H1 (cell line): ENCODE measurements around the gene GZMM. TPM values are rescaled to one million over a fixed set of nuclear protein-coding genes. Genes with fewer than 3 reads are reported as not detected.

ENCODE experiments used
- CTCF ChIA-PET: fragments of 300-600 bp; sonication (Branson Sonifier 250); formaldehyde crosslinking; loops from one replicate; lab custom pipeline; 2021; ENCODE audit not compliant: partially characterized antibody; lab: Charles Lee
- POLR2A ChIA-PET: fragments of 300-600 bp; sonication (Branson Sonifier 250); formaldehyde crosslinking; loops from one replicate; lab custom pipeline; 2021; ENCODE audit warnings: inconsistent platforms; ENCODE audit not compliant: partially characterized antibody; lab: Charles Lee
- DNase-seq, 2 experiments: peaks; one replicate each; pipeline versions ENCODE4 v3.0.0 to v3.0.0-alpha.2; 2010 to 2022; ENCODE audit warnings: low spot score in 2 of 2, low read depth in 1 of 2, mixed read lengths in 1 of 2
- FAIRE-seq: peaks from 2 replicates; lab custom pipeline; 2011; peaks lifted over from hg19 to GRCh38; lab: Jason Lieb, UNC
- H2AFZ ChIP-seq: 2 replicates; pipeline ENCODE4 v1.8.1; 2012; ENCODE audit warnings: low read length, inconsistent platforms
- H2AK5ac ChIP-seq: 2 replicates; pipeline ENCODE4 v1.6.1; 2013; ENCODE audit warnings: low read depth, low read length
- H2BK120ac ChIP-seq: replicated peaks from 2 replicates; pipeline ENCODE3; 2013; ENCODE audit warnings: low read depth, low read length, inconsistent platforms
- H2BK12ac ChIP-seq: 2 replicates; pipeline ENCODE4 v1.6.1; 2013; ENCODE audit warnings: low read depth, low read length
- H2BK15ac ChIP-seq: 2 replicates; pipeline ENCODE4 v1.6.1; 2013; ENCODE audit warnings: low read length
- H2BK20ac ChIP-seq: 2 replicates; pipeline ENCODE4 v1.6.1; 2013; ENCODE audit warnings: low read length
- H2BK5ac ChIP-seq: 2 replicates; pipeline ENCODE4 v1.6.1; 2013; ENCODE audit warnings: low read depth, low read length
- H3K14ac ChIP-seq: 2 replicates; pipeline ENCODE4 v1.6.1; 2013; ENCODE audit warnings: inconsistent platforms; ENCODE audit not compliant: insufficient read length
- H3K18ac ChIP-seq: 2 replicates; pipeline ENCODE4 v1.6.1; 2013; ENCODE audit warnings: low read length; ENCODE audit errors: extremely low read depth
- H3K23ac ChIP-seq: 2 replicates; pipeline ENCODE4 v1.6.1; 2013; ENCODE audit warnings: inconsistent platforms; ENCODE audit not compliant: insufficient read length
- H3K23me2 ChIP-seq: 2 replicates; pipeline ENCODE4 v1.6.1; 2013; ENCODE audit warnings: low read depth, low read length
- H3K27ac ChIP-seq: 2 replicates; pipeline ENCODE4 v1.6.1; 2011; ENCODE audit warnings: low read depth, low read length, inconsistent platforms
- H3K27me3 ChIP-seq, 4 experiments: replicated peaks in 1 of 4; 1 replicate in 1 of 4; 2 replicates in 3 of 4; pipeline versions ENCODE4 v1.6.1 to v1.8.1; 2011 to 2013; ENCODE audit warnings: low read length in 3 of 4, mild to moderate bottlenecking in 3 of 4, inconsistent platforms in 2 of 4, mixed read lengths in 2 of 4, moderate library complexity in 1 of 4; ENCODE audit not compliant: control insufficient read depth in 3 of 4, insufficient read depth in 3 of 4; ENCODE audit errors: extremely low read depth in 1 of 4
- H3K36me3 ChIP-seq, 4 experiments: 2 replicates each; pipeline versions ENCODE4 v1.6.1 to v1.8.1; 2011 to 2013; ENCODE audit warnings: mild to moderate bottlenecking in 4 of 4, low read length in 3 of 4, moderate library complexity in 2 of 4, control low read depth in 1 of 4, inconsistent platforms in 1 of 4; ENCODE audit not compliant: insufficient read depth in 4 of 4, control insufficient read depth in 2 of 4
- H3K4ac ChIP-seq: replicated peaks from 2 replicates; pipeline ENCODE3; 2013; ENCODE audit warnings: low read length, low read depth, mixed read lengths, inconsistent platforms; ENCODE audit not compliant: insufficient read length
- H3K4me1 ChIP-seq, 4 experiments: replicated peaks in 1 of 4; 1 replicate in 1 of 4; 2 replicates in 3 of 4; pipeline versions ENCODE4 v1.6.1 to v1.8.1; 2011 to 2013; ENCODE audit warnings: low read length in 3 of 4, inconsistent platforms in 2 of 4, mixed read lengths in 1 of 4; ENCODE audit not compliant: insufficient read depth in 4 of 4, control insufficient read depth in 3 of 4
- H3K4me2 ChIP-seq, 2 experiments: 2 replicates each; pipeline versions ENCODE4 v1.6.1 to v1.8.1; 2011 to 2013; ENCODE audit warnings: low read depth in 2 of 2, low read length in 2 of 2, control low read depth in 1 of 2, inconsistent platforms in 1 of 2, mild to moderate bottlenecking in 1 of 2; ENCODE audit not compliant: insufficient read depth in 1 of 2
- H3K4me3 ChIP-seq, 4 experiments: fragments of 200-600, 300-600 bp in 1 of 4; sonication (generic), shearing (Covaris generic), sonication (Bioruptor Twin) in 1 of 4; 2 replicates each; pipeline versions ENCODE4 v1.5.1 to v1.8.1; 2011 to 2016; ENCODE audit warnings: low read length in 4 of 4, low read depth in 3 of 4, control low read depth in 2 of 4, inconsistent platforms in 2 of 4, mild to moderate bottlenecking in 2 of 4, mixed read lengths in 1 of 4, moderate library complexity in 1 of 4; ENCODE audit not compliant: insufficient read depth in 2 of 4; ENCODE audit errors: extremely low read depth in 1 of 4
- H3K56ac ChIP-seq: replicated peaks from 2 replicates; pipeline ENCODE3; 2013; ENCODE audit warnings: low read depth, mild to moderate bottlenecking, mixed read lengths, low read length, inconsistent platforms; ENCODE audit not compliant: insufficient read length
- H3K79me1 ChIP-seq: 2 replicates; pipeline ENCODE4 v1.6.1; 2013; ENCODE audit warnings: low read depth, low read length, control low read depth
- H3K79me2 ChIP-seq, 2 experiments: 2 replicates each; pipeline versions ENCODE4 v1.6.1 to v1.8.1; 2012 to 2013; ENCODE audit warnings: low read length in 2 of 2, mild to moderate bottlenecking in 2 of 2, inconsistent platforms in 1 of 2; ENCODE audit not compliant: insufficient read depth in 2 of 2, control insufficient read depth in 1 of 2
- H3K9ac ChIP-seq, 4 experiments: replicated peaks in 1 of 4; 1 replicate in 1 of 4; 2 replicates in 3 of 4; pipeline versions ENCODE4 v1.6.1 to v1.8.1; 2011 to 2013; ENCODE audit warnings: low read depth in 3 of 4, low read length in 3 of 4, control low read depth in 2 of 4, mild to moderate bottlenecking in 2 of 4, moderate library complexity in 2 of 4, inconsistent platforms in 1 of 4; ENCODE audit errors: extremely low read depth in 1 of 4
- H3K9me3 ChIP-seq, 2 experiments: 2 replicates each; pipeline versions ENCODE4 v1.6.1 to v1.8.1; 2012 to 2013; ENCODE audit warnings: mild to moderate bottlenecking in 2 of 2, moderate library complexity in 2 of 2, control low read depth in 1 of 2, inconsistent platforms in 1 of 2, low read depth in 1 of 2, low read length in 1 of 2, mixed read lengths in 1 of 2; ENCODE audit not compliant: insufficient read depth in 2 of 2
- H4K20me1 ChIP-seq, 2 experiments: replicated peaks in 1 of 2; 2 replicates each; pipeline versions ENCODE3 to v1.8.1; 2011 to 2013; ENCODE audit warnings: inconsistent platforms in 2 of 2, low read length in 2 of 2, mild to moderate bottlenecking in 1 of 2; ENCODE audit not compliant: insufficient read depth in 2 of 2, control insufficient read depth in 1 of 2
- H4K5ac ChIP-seq: 2 replicates; pipeline ENCODE4 v1.6.1; 2013; ENCODE audit warnings: low read length, low read depth, mixed read lengths, inconsistent platforms; ENCODE audit not compliant: insufficient read length
- H4K8ac ChIP-seq: 2 replicates; pipeline ENCODE4 v1.8.0; 2013; ENCODE audit warnings: mild to moderate bottlenecking, moderate library complexity, low read length, inconsistent platforms; ENCODE audit not compliant: insufficient read depth; ENCODE audit errors: extremely low read depth
- H4K91ac ChIP-seq: replicated peaks from 2 replicates; pipeline ENCODE3; 2013; ENCODE audit warnings: low read length, mixed read lengths, inconsistent platforms; ENCODE audit not compliant: insufficient read length
- EZH2 ChIP-seq: fragments of 200-600 bp; sonication (generic); IDR thresholded peaks from 2 replicates; pipeline ENCODE4 v1.7.1; 2012; ENCODE audit warnings: low read depth, mild to moderate bottlenecking, moderate library complexity, low read length, inconsistent platforms; ENCODE audit not compliant: severe bottlenecking
- JUN ChIP-seq: IDR thresholded peaks from 2 replicates; pipeline ENCODE4 v1.6.1; 2011; ENCODE audit warnings: low read depth, mild to moderate bottlenecking, improper control_type of control experiment, low read length
- KDM5A ChIP-seq: fragments of 200-600 bp; IDR thresholded peaks from 2 replicates; pipeline ENCODE4 v1.7.1; 2012; ENCODE audit warnings: mild to moderate bottlenecking, low read length, inconsistent platforms, mixed read lengths
- NRF1 ChIP-seq: IDR thresholded peaks from 2 replicates; pipeline ENCODE4 v1.6.1; 2011; ENCODE audit warnings: mild to moderate bottlenecking, low read depth, low read length, improper control_type of control experiment
- POLR2A ChIP-seq, 2 experiments: IDR thresholded peaks; 1 replicate in 1 of 2; 2 replicates in 1 of 2; pipeline ENCODE4 v1.6.1; 2011; ENCODE audit warnings: low read depth in 2 of 2, low read length in 2 of 2, mild to moderate bottlenecking in 2 of 2; ENCODE audit errors: control extremely low read depth in 1 of 2
- POU5F1 ChIP-seq: IDR thresholded peaks from 2 replicates; pipeline ENCODE4 v1.6.1; 2011; ENCODE audit warnings: low read depth, mild to moderate bottlenecking, low read length, moderate library complexity
- RAD21 ChIP-seq, 2 experiments: IDR thresholded peaks in 1 of 2; conservative IDR thresholded peaks in 1 of 2; 2 replicates each; pipeline ENCODE4 v1.6.1; 2011; ENCODE audit warnings: low read depth in 2 of 2, low read length in 2 of 2, improper control_type of control experiment in 1 of 2, inconsistent platforms in 1 of 2, mild to moderate bottlenecking in 1 of 2, moderate library complexity in 1 of 2
- SIRT6 ChIP-seq: IDR thresholded peaks from one replicate; pipeline ENCODE4 v1.7.1; 2012; ENCODE audit warnings: low read length, inconsistent platforms
- SP1 ChIP-seq: IDR thresholded peaks from 2 replicates; pipeline ENCODE4 v1.6.1; 2011; ENCODE audit warnings: low read depth, low read length
- SP2 ChIP-seq: IDR thresholded peaks from 2 replicates; pipeline ENCODE4 v1.6.1; 2012; ENCODE audit warnings: mild to moderate bottlenecking, low read length, inconsistent platforms
- YY1 ChIP-seq: IDR thresholded peaks from 2 replicates; pipeline ENCODE4 v1.6.1; 2011; ENCODE audit warnings: low read depth, mild to moderate bottlenecking, low read length
- WGBS, 2 experiments: shearing (Covaris generic) in 1 of 2; methylation state at CpG; one replicate each; pipeline versions ENCODE4 v1.1.6 to v1.1.7; 2013 to 2015; ENCODE audit warnings: low lambda C conversion rate in 2 of 2, mixed read lengths in 2 of 2, inconsistent platforms in 1 of 2, low coverage in 1 of 2, missing lambda C conversion rate in 1 of 2; ENCODE audit not compliant: insufficient replicate concordance in 2 of 2, insufficient coverage in 1 of 2, insufficient read length in 1 of 2; ENCODE audit errors: extremely low coverage in 1 of 2, missing lambda C conversion rate in 1 of 2; 5-methylcytosine and 5-hydroxymethylcytosine counted together
- polyA plus RNA-seq, 7 experiments: library from polyadenylated mRNA; depleted of rRNA in 3 of 7; stranded (reverse) in 5 of 7; unstranded in 2 of 7; fragments of >200 nt in 5 of 7; fragments of 200-250 nt in 2 of 7; gene quantifications; 1 replicate in 5 of 7; 2 replicates in 1 of 7; 4 replicates in 1 of 7; pipeline versions ENCODE4 v1.2.1 to v1.2.3, GENCODE V29; 2011 to 2013; ENCODE audit warnings: missing spikeins in 2 of 7, mixed read lengths in 2 of 7
- total RNA-seq: library from RNA; stranded (reverse); fragmentation: NEBNext Ultra II Directional; extraction: Animal tissue kit (Norgen Biotek cat#: 25700); gene quantifications from 2 replicates; pipeline ENCODE4 v1.2.1, GENCODE V29; 2021
- TF ChIP-seq, protein P1 (sequence below), 3 experiments: IDR thresholded peaks; 1 replicate in 2 of 3; 2 replicates in 1 of 3; pipeline versions ENCODE4 v1.5.1 to v1.6.1; 2011; ENCODE audit warnings: low read length in 3 of 3, mild to moderate bottlenecking in 3 of 3, inconsistent platforms in 2 of 3, low read depth in 1 of 3, moderate library complexity in 1 of 3; ENCODE audit not compliant: insufficient read depth in 1 of 3; ENCODE audit errors: control extremely low read depth in 1 of 3

GZMM gene
- total and polyA plus RNA-seq, 2 of the 8 experiments (the other 6 are each of a cell fraction or from before 2014, with no cell fraction given), result 0.09 to 0.32 TPM

DNA sequence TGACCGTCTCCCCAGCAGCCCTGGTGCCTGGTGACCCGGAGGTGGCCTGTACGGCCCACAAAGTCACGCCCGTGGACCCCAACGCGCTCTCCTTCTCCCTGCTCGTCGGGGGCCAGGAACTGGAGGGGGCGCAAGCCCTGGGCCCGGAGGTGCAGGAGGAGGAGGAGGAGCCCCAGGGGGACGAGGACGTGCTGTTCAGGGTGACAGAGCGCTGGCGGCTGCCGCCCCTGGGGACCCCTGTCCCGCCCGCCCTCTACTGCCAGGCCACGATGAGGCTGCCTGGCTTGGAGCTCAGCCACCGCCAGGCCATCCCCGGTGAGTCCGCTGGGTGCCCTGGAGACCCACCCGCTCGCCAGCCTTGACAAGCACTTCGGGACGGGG lies 45.4 kb upstream of the GZMM start:
- H4K5ac ChIP-seq, result no peak overlapping the region
- H2BK12ac ChIP-seq, result peak overlapping the region; percentile 17; the same call in 1 of the 2 replicates
- no peak overlapping the region for H2BK20ac ChIP-seq
- DNase-seq (no peak), FAIRE-seq (no peak)
- no peak overlapping the region for H2AFZ ChIP-seq
- no peak overlapping the region for H3K56ac ChIP-seq
- no peak overlapping the region for H2BK15ac ChIP-seq
- H4K20me1 ChIP-seq, result peaks cover 0 to 7% of the 10 kb centered on the region in 2 experiments
- H3K4me3 ChIP-seq, result peak overlapping the region; percentile 31 to 74 (median 50); a peak in 5 of 8 replicates
- CTCF ChIA-PET, result interaction anchor here (0.6 to 1.5 kb wide), 5 partner anchors 8 to 209 kb away, joined by 3 to 15 read pairs (median 6); partner anchors contain the start of gene TPGS1
- H3K23me2 ChIP-seq, result peaks cover 10% of the 10 kb centered on the region; the same call in 1 of the 2 replicates
- peaks cover 0 to 3% (median 0%) of the 10 kb centered on the region in 4 experiments; a peak in 1 of 8 replicates for H3K36me3 ChIP-seq
- H4K91ac ChIP-seq, result no peak overlapping the region
- peak overlapping the region; percentile 60 for H3K18ac ChIP-seq
- WGBS, 2 experiments, result 41% methylated on average over 11 of the region's 26 CpGs; no CpG with 5 or more reads in 1 of the 2 experiments
- H3K4ac ChIP-seq, result no peak overlapping the region
- H3K27ac ChIP-seq, result no peak overlapping the region
- H4K8ac ChIP-seq, result peak overlapping the region; percentile 68
- no peak overlapping the region for H2BK5ac ChIP-seq
- peaks cover 0 to 13% (median 8%) of the 10 kb centered on the region in 4 experiments; a peak in 5 of 7 replicates for H3K4me1 ChIP-seq
- no peak overlapping the region for H3K23ac ChIP-seq
- H3K9me3 ChIP-seq, result no peaks in the 10 kb centered on the region
- H3K14ac ChIP-seq, result no peak overlapping the region
- H3K79me2 ChIP-seq, result no peaks in the 10 kb centered on the region
- no peak overlapping the region for H3K9ac ChIP-seq
- no peak overlapping the region for H2BK120ac ChIP-seq
- POLR2A ChIA-PET, result interaction anchor here (0.9 to 2.8 kb wide), 8 partner anchors 8 to 44 kb away, joined by 3 to 8 read pairs (median 4); partner anchors contain the start of gene CDC34
- H3K27me3 ChIP-seq, result peaks cover 19 to 26% (median 22%) of the 10 kb centered on the region in 4 experiments
- no peak overlapping the region for H2AK5ac ChIP-seq
- peak overlapping the region; percentile 80 to 98 for H3K4me2 ChIP-seq
- no peaks in the 10 kb centered on the region for H3K79me1 ChIP-seq
- TF ChIP-seq JUN, result no peak
- TF ChIP-seq, protein P1, sequence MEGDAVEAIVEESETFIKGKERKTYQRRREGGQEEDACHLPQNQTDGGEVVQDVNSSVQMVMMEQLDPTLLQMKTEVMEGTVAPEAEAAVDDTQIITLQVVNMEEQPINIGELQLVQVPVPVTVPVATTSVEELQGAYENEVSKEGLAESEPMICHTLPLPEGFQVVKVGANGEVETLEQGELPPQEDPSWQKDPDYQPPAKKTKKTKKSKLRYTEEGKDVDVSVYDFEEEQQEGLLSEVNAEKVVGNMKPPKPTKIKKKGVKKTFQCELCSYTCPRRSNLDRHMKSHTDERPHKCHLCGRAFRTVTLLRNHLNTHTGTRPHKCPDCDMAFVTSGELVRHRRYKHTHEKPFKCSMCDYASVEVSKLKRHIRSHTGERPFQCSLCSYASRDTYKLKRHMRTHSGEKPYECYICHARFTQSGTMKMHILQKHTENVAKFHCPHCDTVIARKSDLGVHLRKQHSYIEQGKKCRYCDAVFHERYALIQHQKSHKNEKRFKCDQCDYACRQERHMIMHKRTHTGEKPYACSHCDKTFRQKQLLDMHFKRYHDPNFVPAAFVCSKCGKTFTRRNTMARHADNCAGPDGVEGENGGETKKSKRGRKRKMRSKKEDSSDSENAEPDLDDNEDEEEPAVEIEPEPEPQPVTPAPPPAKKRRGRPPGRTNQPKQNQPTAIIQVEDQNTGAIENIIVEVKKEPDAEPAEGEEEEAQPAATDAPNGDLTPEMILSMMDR (IDR thresholded peaks at IDR 0.05; ENCODE audit: control extremely low read depth in 1 of 3, insufficient read depth in 1 of 3, low read depth in 1 of 3, low read length in 3 of 3), result no peak
- no peak for TF ChIP-seq NRF1
- TF ChIP-seq EZH2, result no peak
- no peak for TF ChIP-seq SIRT6
- no peak for TF ChIP-seq SP2
- no peak for TF ChIP-seq YY1
- no peak for TF ChIP-seq RAD21 (IDR thresholded peaks at IDR 0.05 in 1 of 2, conservative IDR thresholded peaks at IDR 0.05 in 1 of 2; ENCODE audit: low read depth in 2 of 2, low read length in 2 of 2)
- TF ChIP-seq KDM5A, result no peak
- no peak for TF ChIP-seq POLR2A (IDR thresholded peaks at IDR 0.05; ENCODE audit: control extremely low read depth in 1 of 2, low read depth in 2 of 2, low read length in 2 of 2)
- no peak for TF ChIP-seq SP1
- no peak for TF ChIP-seq POU5F1
